Esophagus (tissue), 2 donors: Measurements from ENCODE around the gene GPN1. TPM values are rescaled to one million over a fixed set of nuclear protein-coding genes. Genes with fewer than 3 reads are reported as not detected.

Experiments
- H3K27ac ChIP-seq, 2 donors: one replicate each; pipeline ENCODE4 v1.5.1; 2013; ENCODE audit warnings: low read depth in 2 of 2, mild to moderate bottlenecking in 2 of 2, inconsistent platforms in 1 of 2, low read length in 1 of 2, moderate library complexity in 1 of 2
- H3K27me3 ChIP-seq, 2 donors: one replicate each; pipeline ENCODE4 v1.6.1; 2013; ENCODE audit warnings: low read length in 2 of 2, control low read depth in 1 of 2, mild to moderate bottlenecking in 1 of 2; ENCODE audit not compliant: insufficient read depth in 2 of 2, control insufficient read depth in 1 of 2
- H3K36me3 ChIP-seq, 2 donors: one replicate each; pipeline ENCODE4 v1.6.1; 2013; ENCODE audit warnings: low read length in 1 of 2; ENCODE audit not compliant: control insufficient read depth in 2 of 2, insufficient read depth in 2 of 2
- H3K4me1 ChIP-seq, 2 donors: one replicate each; pipeline ENCODE4 v1.6.1; 2013; ENCODE audit warnings: low read length in 1 of 2; ENCODE audit not compliant: control insufficient read depth in 2 of 2, insufficient read depth in 2 of 2
- H3K4me3 ChIP-seq, 2 donors: one replicate each; pipeline ENCODE4 v1.5.1; 2013; ENCODE audit warnings: low read length in 2 of 2, mild to moderate bottlenecking in 2 of 2, low read depth in 1 of 2, moderate library complexity in 1 of 2
- H3K9me3 ChIP-seq, 2 donors: one replicate each; pipeline ENCODE4 v1.6.1; 2013; ENCODE audit warnings: mild to moderate bottlenecking in 2 of 2, low read depth in 1 of 2, low read length in 1 of 2, moderate library complexity in 1 of 2; ENCODE audit not compliant: control insufficient read depth in 2 of 2, insufficient read depth in 1 of 2
- WGBS, 2 donors: extraction: QIAGEN DNeasy Blood & Tissue Kit; methylation state at CpG; one replicate each; pipeline ENCODE4 v1.1.7; 2013; 5-methylcytosine and 5-hydroxymethylcytosine counted together
- polyA plus RNA-seq, 2 donors: library from polyadenylated mRNA; stranded (reverse); fragments of 200-250 nt; gene quantifications; one replicate each; pipeline ENCODE4 v1.2.3, GENCODE V29; 2013
- donor health status: healthy with polysubstance abuse.
- donor health status: Bipolar disorder and iron deficiency.

Gene GPN1
- polyA plus RNA-seq, 2 donors, result 15.0 to 25.0 TPM

DNA sequence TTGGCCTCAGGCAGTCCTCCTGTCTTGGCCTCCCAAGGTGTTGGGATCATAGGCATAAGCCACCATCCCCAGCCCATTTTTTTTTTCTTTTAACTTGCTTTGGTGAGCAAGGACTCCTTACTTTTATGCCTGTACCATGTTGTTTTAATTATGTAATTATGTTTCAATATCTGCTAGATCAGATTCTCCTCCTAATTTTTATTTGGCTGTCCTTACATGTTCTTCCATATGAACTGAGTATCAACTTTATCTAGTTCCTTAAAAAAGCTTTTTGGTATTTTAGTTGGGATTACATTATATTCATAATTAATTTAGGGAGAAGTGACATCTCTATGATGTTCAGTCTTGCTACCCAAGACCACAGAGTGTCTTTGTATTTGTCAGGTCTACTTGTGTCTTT, 16.3 kb downstream of the GPN1 start:
- H3K27ac ChIP-seq, result no peak overlapping the region
- no peaks in the 10 kb centered on the region for H3K27me3 ChIP-seq
- no peaks in the 10 kb centered on the region for H3K9me3 ChIP-seq
- H3K4me3 ChIP-seq, result no peak overlapping the region
- peaks cover 3 to 11% of the 10 kb centered on the region in 2 donors for H3K36me3 ChIP-seq
- H3K4me1 ChIP-seq, result no peaks in the 10 kb centered on the region

DNA sequence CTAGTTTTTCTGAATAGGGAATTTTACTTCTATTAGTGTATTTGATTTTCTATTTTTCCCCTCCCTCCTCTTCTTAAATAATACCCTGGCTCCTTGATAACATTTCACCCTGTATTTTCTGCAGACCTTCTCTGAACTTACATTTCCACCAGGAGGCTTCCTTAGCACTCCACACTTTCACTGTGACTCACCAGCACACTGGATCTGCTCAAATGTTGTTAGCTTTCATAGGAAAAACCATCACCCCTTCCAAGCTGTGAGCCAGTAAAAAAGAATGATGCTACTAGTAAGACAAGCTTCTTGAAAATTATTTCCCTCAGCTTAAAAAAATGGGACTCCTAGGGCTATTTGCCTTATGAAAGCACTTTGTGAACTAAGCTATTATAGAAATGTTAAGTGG, 18.4 kb downstream of the GPN1 start:
- Histone ChIP-seq H3K9me3 (no peaks in the 10 kb centered on the region), H3K4me3 (no peak overlapping the region), H3K27me3 (no peaks in the 10 kb centered on the region), H3K4me1 (no peaks in the 10 kb centered on the region), H3K36me3 (peaks cover 0 to 13% of the 10 kb centered on the region in 2 donors), H3K27ac (no peak overlapping the region)

DNA sequence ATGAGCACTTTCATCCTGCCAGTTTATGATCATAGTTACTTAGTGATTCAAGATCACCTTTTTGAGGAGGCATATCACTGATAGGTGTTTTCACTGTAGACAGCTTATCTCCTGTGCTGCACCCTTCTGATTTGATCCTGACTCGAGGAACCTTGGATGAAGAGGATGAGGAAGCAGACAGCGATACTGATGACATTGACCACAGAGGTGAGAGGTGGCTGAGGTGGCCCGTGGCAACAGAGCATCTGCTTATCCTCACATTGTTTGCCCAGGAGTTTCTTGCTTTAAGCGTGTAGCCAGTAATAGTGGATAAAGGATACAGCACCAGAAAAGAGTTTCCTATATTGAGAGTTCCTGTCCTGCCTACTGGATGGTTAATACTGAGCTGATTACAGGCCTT, 18.9 kb downstream of the GPN1 start:
- 81 to 88% methylated on average over 4 of the region's 4 CpGs for WGBS, 2 donors
- no peaks in the 10 kb centered on the region for H3K9me3 ChIP-seq
- H3K36me3 ChIP-seq, result peaks cover 0 to 13% of the 10 kb centered on the region in 2 donors
- no peak overlapping the region for H3K4me3 ChIP-seq
- no peaks in the 10 kb centered on the region for H3K27me3 ChIP-seq
- H3K27ac ChIP-seq, result no peak overlapping the region
- no peaks in the 10 kb centered on the region for H3K4me1 ChIP-seq

DNA sequence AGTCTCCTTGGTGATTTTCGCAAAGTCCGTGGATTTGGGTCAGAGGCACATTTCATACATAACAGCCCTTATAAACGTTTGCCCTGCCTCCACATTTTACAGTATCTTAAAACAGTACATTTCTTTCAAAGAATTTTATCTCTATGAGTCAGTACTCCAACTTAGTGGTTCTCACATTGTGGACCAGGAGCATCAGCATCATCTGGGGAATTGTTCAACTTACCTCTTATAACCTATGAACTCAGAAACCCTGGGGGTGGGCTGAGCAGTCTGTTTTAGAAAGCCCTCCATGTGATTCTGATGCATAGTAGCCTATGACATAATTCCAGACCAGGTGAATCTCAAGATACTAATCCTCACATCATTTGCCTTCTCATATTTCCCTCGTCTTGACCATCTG, 22.2 kb downstream of the GPN1 start:
- Histone ChIP-seq H3K9me3 (no peaks in the 10 kb centered on the region), H3K27me3 (no peaks in the 10 kb centered on the region), H3K36me3 (peaks cover 2 to 19% of the 10 kb centered on the region in 2 donors), H3K27ac (no peak overlapping the region), H3K4me3 (no peak overlapping the region), H3K4me1 (no peaks in the 10 kb centered on the region)
- 78 to 80% methylated on average over 4 of the region's 4 CpGs for WGBS, 2 donors

DNA sequence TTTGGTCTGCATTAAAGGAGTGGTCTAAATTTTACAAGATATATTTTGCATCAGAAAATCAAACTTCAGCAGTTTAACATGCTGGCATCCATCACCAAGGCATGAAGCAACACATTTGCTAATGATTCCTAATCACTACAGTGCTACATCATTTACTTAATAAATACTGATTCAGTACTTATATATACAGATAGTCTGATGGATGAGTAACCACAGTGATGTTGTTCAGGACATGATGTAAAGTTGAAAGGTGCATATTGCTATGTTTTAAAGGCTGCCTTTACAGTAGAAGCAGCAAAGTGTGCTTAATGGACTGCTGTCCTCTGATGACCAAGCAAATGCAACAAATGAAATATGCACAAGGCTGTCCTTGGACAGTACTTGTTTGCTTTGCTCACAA, 23.5 kb downstream of the GPN1 start:
- H3K36me3 ChIP-seq, result peaks cover 6 to 20% of the 10 kb centered on the region in 2 donors
- H3K27ac ChIP-seq, result no peak overlapping the region
- no peaks in the 10 kb centered on the region for H3K27me3 ChIP-seq
- H3K4me3 ChIP-seq, result no peak overlapping the region
- H3K9me3 ChIP-seq, result no peaks in the 10 kb centered on the region
- no peaks in the 10 kb centered on the region for H3K4me1 ChIP-seq

DNA sequence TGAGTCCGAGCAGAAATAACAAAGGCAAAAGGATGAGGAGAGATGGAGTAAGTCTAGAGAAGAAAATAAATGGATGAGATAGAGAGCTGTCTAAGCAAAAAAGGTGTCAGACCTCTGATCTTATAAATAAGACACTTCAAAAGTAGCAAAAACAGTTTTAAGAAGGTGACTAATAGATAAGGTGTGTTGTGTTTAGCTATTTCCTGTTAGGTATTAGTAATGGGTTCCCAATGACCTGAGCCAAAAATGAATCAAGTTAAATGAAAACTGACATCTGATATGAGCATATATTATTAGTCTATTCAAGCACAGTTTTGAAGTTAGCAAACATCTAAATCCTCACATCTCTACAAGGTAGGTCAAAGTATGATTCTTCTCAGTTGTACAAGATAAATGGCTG, 23.9 kb downstream of the GPN1 start:
- peaks cover 7 to 20% of the 10 kb centered on the region in 2 donors for H3K36me3 ChIP-seq

DNA sequence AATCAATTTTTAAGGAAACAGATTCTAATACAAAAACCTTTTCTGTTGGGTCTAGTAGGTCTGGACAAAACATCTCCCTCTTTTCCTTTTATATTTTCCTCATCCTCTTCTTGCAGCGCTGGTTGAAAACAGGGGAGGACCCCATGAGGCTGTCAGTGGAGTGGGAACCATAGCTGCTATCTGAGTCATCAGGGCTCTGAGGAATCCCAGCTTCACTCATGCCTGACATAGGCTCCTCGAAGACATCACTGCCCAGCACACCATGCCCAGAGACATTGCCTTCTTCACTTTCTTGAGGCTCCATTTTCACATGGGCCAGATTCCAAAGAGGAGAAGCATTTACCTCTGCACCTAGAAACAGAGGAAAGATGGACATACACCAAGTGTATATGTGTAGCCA, 24.5 kb downstream of the GPN1 start:
- Histone ChIP-seq H3K4me1 (no peaks in the 10 kb centered on the region), H3K4me3 (no peak overlapping the region), H3K27me3 (no peaks in the 10 kb centered on the region), H3K9me3 (no peaks in the 10 kb centered on the region), H3K27ac (no peak overlapping the region), H3K36me3 (peaks cover 7 to 19% of the 10 kb centered on the region in 2 donors)
- 81 to 85% methylated on average over 2 of the region's 2 CpGs for WGBS, 2 donors

More for the DNA sequence above, 23.9 kb downstream of the GPN1 start:
- 83 to 86% methylated on average over 1 of the region's 1 CpG for WGBS, 2 donors
- no peak overlapping the region for H3K27ac ChIP-seq
- no peak overlapping the region for H3K4me3 ChIP-seq
- H3K27me3 ChIP-seq, result no peaks in the 10 kb centered on the region
- H3K4me1 ChIP-seq, result no peaks in the 10 kb centered on the region
- H3K9me3 ChIP-seq, result no peaks in the 10 kb centered on the region

DNA sequence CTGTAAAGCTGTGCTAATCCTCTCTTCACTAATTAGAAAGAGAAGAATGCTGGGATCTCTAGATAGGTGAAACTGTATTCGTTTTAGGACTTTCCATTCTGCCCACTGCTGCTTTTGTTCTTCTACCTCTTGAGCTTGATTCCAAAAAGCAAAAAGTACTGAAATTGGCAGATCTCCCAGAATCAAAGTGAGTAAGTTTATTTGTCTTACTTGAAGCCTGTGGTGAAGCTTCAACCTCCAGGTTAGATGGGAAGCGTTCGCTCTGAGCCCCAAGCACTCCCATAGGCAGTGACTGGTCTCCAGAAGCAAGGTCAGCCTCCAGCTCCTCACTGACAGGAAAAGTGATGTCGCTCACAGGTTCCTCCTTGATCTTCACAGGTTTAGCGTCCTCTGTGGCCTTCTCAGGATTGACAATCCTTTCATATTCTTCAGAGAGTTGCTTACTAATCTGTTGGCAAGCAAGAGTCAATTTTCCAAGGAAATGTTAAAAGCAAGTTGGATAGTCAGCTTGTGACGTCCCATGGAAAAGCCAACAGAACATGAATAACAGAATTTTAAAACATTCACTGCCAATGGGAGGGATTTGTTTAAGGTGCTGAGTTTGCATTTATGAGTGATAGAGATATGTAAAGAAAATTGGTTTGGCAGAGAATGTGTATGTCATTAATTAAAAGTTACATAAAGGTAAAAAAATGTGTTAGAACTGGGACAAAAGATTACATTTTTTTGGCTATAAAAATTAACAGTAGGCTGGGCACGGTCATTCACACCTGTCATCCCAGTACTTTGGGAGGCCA, 26.5 kb downstream of the GPN1 start:
- peaks cover 11 to 16% of the 10 kb centered on the region in 2 donors for H3K36me3 ChIP-seq
- no peaks in the 10 kb centered on the region for H3K27me3 ChIP-seq
- no peaks in the 10 kb centered on the region for H3K9me3 ChIP-seq
- H3K4me1 ChIP-seq, result no peaks in the 10 kb centered on the region
- WGBS, 2 donors, result 69 to 76% methylated on average over 7 of the region's 7 CpGs
- no peak overlapping the region for H3K4me3 ChIP-seq
- H3K27ac ChIP-seq, result no peak overlapping the region

DNA sequence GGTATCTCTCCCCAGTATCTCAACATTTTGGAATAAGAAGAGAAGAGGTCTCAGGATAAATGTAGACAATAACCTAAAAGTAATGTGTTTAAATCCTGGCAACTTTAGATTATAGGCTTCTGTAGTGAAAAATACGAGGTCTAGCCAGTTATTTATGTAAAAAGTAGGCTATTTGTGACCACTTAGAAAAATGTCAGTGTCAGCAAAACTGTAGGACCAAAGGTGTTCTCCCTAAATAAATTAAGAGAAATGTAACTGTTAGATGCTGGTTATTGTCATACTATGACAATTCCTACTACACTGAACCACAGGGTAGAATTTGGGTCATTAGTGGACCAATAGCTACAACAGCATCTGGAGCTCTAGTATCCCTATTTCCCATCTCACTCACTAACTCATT, 32.5 kb downstream of the GPN1 start:
- Histone ChIP-seq H3K36me3 (peaks cover 9 to 14% of the 10 kb centered on the region in 2 donors), H3K9me3 (no peaks in the 10 kb centered on the region), H3K27me3 (no peaks in the 10 kb centered on the region), H3K4me3 (no peak overlapping the region), H3K27ac (no peak overlapping the region), H3K4me1 (no peaks in the 10 kb centered on the region)
- WGBS, 2 donors, result 83 to 84% methylated on average over 1 of the region's 1 CpG
